Measurements from ENCODE around the gene FRY.

FRY gene

DNA sequence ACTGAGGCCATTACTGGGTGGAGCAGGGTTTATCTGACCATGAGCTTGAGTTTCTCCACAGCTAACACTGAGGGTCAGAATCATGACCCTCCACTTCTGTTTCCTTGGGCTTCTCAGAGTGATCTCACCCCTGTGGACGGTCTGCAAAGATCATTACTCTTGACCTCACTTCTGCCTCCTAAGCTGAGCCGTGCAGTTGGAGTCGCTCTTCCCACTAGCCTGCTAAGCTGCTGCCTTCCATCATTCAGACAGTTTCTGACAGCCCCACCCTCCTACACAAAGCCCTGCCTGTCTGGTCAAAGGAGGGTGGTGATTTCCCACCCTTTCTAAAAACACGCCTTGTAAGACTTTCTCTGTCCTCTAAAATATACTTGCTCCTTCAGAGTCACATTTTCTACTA is 9.3 kb upstream of the FRY start:
- TF ChIP-seq, protein P1, sequence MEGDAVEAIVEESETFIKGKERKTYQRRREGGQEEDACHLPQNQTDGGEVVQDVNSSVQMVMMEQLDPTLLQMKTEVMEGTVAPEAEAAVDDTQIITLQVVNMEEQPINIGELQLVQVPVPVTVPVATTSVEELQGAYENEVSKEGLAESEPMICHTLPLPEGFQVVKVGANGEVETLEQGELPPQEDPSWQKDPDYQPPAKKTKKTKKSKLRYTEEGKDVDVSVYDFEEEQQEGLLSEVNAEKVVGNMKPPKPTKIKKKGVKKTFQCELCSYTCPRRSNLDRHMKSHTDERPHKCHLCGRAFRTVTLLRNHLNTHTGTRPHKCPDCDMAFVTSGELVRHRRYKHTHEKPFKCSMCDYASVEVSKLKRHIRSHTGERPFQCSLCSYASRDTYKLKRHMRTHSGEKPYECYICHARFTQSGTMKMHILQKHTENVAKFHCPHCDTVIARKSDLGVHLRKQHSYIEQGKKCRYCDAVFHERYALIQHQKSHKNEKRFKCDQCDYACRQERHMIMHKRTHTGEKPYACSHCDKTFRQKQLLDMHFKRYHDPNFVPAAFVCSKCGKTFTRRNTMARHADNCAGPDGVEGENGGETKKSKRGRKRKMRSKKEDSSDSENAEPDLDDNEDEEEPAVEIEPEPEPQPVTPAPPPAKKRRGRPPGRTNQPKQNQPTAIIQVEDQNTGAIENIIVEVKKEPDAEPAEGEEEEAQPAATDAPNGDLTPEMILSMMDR (IDR thresholded peaks at IDR 0.05) = no peak

DNA sequence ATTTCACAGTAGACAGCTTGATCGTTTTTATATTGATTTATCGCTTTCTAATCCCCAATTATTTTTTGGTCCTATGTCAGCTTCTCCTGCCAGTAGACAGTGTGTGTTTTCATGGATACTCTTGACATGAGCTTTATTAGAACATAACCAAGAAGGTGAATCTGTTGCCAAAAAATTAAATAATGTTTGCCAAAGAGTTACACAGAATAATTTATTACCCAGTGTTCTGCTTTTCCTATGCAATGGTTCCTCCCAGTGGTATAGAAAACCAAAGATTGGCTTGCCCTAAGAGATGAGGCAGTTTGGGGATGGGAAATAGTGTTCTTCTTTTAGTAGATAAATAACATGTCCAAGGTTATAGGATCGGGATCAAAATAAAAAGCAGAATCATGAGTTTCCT is 8.5 kb upstream of the FRY start:
- TF ChIP-seq, protein P1 (IDR thresholded peaks at IDR 0.05) = peak; percentile 31; the same call in 1 of the 2 replicates

DNA sequence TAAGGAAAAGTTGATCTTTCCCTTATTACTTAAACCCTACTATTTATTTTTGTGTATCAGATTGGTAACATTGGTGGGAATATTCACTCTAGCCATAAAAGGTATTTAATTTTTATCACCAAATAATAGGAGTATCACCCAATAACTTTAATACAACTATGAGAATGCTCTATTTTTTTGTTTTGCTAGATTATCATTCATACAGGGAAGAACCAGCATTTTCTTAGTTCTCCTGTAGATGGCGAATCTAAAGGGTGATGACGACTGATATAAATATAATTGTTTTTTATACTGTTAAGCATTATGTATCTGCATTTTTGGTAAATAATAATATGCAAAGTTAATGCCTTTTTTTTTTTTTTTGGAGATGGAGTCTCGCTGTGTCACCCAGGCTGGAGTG is 7.9 kb upstream of the FRY start:
- TF ChIP-seq, protein P1 (IDR thresholded peaks at IDR 0.05) = peak; percentile 32

DNA sequence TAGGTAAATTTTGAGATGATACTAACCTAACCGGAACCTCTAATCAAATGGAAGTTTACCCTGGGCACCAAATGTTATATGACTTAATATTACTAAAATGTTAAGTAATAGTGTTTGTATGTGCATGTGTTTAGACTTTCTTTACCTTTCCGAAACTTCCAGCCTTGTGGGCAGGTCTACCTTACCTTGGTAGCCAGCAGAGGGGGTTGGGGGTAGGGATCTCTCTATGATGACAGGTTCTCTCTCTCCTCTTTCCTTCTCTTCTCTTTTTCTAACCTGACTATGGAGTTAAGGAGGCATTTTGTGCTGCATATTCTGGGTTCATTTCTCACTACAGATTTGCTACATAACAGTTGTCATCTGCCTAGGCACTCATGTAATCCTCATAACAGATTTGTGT is 6.8 kb upstream of the FRY start:
- TF ChIP-seq, protein P1 (IDR thresholded peaks at IDR 0.05) = no peak

DNA sequence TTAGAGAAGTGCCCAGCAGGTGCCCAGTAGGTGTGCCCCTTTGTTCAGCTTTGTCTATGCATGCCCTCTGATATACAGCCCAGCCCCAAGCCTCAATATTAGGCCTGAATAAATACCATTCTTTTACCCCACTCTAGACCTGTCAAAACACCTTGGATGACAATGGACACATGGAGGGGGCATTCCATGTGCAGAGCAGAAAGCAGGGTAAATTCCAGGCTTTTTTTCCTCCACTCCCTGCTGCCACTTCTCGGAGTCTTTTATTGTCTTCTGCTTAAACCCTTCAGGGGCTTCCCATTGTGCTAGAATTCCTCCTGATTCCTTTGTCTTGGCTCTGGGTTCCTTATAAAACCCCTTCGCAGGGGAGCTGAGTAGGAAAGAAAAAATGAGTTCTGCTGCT is 5.8 kb upstream of the FRY start:
- TF ChIP-seq, protein P1 (IDR thresholded peaks at IDR 0.05) = no peak

DNA sequence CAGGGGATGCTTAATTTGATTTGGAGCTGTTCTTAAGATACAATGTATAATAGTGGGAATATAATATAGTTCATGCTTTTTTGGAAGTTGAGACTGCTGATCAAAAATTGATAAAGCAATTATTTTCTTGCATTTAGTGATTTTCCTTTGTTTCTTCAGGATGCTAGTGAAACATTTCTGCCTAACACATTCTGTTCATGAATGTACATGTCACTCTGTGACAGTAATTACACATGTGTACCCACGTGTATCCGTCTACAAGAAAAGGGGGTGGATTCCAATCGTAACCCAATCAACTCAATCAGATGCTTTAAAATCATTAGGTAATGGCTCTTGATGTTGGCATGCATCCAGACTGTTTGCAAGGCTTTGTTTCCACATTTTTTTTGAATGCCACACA is 5.0 kb upstream of the FRY start:
- TF ChIP-seq, protein P1 (IDR thresholded peaks at IDR 0.05) = no peak

DNA sequence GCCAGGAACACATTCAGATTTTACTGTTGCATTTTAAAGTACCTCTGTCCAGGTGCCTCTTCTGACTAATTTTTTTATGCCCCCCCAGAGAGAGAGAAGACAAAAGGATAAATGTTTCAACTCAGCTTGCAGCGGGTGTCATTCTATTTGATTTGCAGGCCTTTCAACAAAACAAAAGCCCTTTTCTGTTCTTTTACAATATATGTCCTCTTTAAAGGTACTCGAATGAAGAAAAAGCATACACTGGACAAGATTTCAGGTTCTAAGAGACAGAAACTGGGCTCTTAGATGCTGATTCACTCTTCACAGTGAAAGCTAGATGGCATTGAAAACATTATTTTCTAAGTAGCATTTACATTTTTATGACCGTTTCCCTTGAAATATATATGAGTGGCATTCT is 2.9 kb upstream of the FRY start:
- TF ChIP-seq, protein P1 (IDR thresholded peaks at IDR 0.05) = no peak

DNA sequence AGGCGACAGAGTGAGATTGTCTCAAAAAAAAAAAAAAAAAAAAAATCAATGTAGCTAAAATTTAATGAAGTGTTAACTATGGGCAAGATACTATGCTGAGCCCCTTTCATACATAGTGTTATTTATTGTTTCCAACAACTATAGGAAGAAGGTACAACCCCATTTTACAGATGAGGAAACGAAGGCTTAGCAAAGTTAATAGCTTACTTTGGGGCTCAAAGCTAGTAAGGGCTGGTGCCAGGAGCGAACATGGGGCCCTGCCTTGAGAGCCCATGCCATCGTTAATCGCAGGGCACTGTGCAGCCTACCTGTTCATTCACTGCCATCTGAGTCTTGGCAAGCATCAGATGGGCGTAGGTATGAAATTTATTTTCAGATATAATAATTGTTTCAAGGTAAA is 1.9 kb upstream of the FRY start:
- TF ChIP-seq, protein P1 (IDR thresholded peaks at IDR 0.05) = no peak

Data from LNCAP (cell line).